Right lobe of liver (tissue), 6 donors: ENCODE results near the gene KHDRBS2. TPM values are rescaled to one million over a fixed set of nuclear protein-coding genes. Genes with fewer than 3 reads are reported as not detected.

Source experiments
- ATAC-seq, 4 donors: fragments of 200-7000 bp; cut with Tn5 transposase; one replicate each; pipeline ENCODE4 v1.9.1; 2020; ENCODE audit warnings: mild to moderate bottlenecking in 4 of 4, moderate library complexity in 4 of 4
- DNase-seq, 3 donors: peaks; one replicate each; pipeline ENCODE4 v3.0.0-alpha.2; 2020
- H3K27ac ChIP-seq, 3 donors: fragments of 200-600 bp; one replicate each; pipeline ENCODE4 v1.8.0; 2022
- H3K27me3 ChIP-seq, 2 donors: fragments of 200-600 bp; one replicate each; pipeline ENCODE4 v1.8.0; 2022
- H3K36me3 ChIP-seq, 4 donors: fragments of 200-600 bp; sonication (generic) in 1 of 4; one replicate each; pipeline versions ENCODE4 v1.5.1 to v1.8.0; 2017 to 2022; ENCODE audit warnings: control low read depth in 1 of 4
- H3K4me1 ChIP-seq, 4 donors: fragments of 200-600 bp; sonication (generic) in 1 of 4; one replicate each; pipeline versions ENCODE4 v1.5.1 to v1.8.0; 2017 to 2022; ENCODE audit warnings: control low read depth in 1 of 4
- H3K4me3 ChIP-seq, 3 donors: fragments of 200-600 bp; one replicate each; pipeline ENCODE4 v1.8.0; 2022
- H3K9me3 ChIP-seq, 4 donors: fragments of 200-600 bp; sonication (generic) in 1 of 4; one replicate each; pipeline versions ENCODE4 v1.5.1 to v1.8.0; 2017 to 2022; ENCODE audit warnings: control low read depth in 1 of 4
- POLR2A ChIP-seq: fragments of 450-650 bp; IDR thresholded peaks from one replicate; pipeline ENCODE4 v1.6.1; 2017; ENCODE audit warnings: antibody characterized with exemption, mild to moderate bottlenecking
- WGBS: methylation state at CpG from one replicate; pipeline ENCODE4 v1.1.6; 2018; ENCODE audit warnings: low coverage, low lambda C conversion rate; ENCODE audit not compliant: insufficient coverage; ENCODE audit errors: missing lambda C conversion rate; 5-methylcytosine and 5-hydroxymethylcytosine counted together
- intact Hi-C, 2 donors: fragments of 100-400 bp; cut with DNase I; formaldehyde crosslinking; loops; one replicate each; pipeline versions ENCODE4 v1.11.2 to v1.14.1; 2022
- total RNA-seq, 6 experiments: library from RNA; depleted of rRNA in 2 of 6; stranded (reverse); fragments of >200 nt in 2 of 6; fragmentation: NEBNext Ultra II Directional in 3 of 6; extraction: Animal tissue kit (Norgen Biotek cat#: 25700) in 3 of 6; gene quantifications; one replicate each; pipeline versions ENCODE4 v1.1.0 to v1.2.4, GENCODE V29; 2016 to 2023
- TF ChIP-seq, protein P1 (sequence below), 4 donors: fragments of 200-600 bp in 3 of 4; fragments of 450-650 bp in 1 of 4; IDR thresholded peaks; one replicate each; pipeline versions ENCODE4 v1.5.1 to v1.8.0; 2016 to 2022; ENCODE audit warnings: antibody characterized with exemption in 4 of 4, mild to moderate bottlenecking in 2 of 4
- donor health status: DM: no; HTN: yes; CAD: no.
- donor health status: DM: no; HTN: no; CAD: no.
- donor health status: DM: no; HTN: no; CAD: no.
- donor health status: DM: no; HTN: yes; CAD: no.
- donor health status: DM: no; HTN: yes; CAD: no.

KHDRBS2 gene
- total RNA-seq, 6 experiments from 2014 or later, result 0.43 TPM; not detected in 5

DNA sequence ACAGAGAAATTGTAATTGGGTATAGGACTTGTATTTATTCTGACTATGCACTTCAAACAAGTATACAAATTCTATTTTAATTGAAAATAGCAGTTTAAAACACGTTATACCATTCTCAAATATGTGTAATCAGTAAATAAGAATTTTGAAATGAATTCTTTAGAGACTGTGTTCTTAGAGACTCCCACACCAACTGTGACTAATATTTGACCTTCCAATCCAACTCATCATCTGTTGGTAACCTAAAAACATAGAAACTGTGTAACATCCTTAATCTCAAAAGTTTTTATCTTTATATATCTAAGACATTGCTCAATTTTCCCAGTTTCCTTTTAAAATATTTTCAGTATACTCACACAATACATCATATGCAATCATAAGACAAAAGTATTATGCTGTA lies 83.9 kb downstream of the KHDRBS2 start:
- Histone ChIP-seq H3K9me3 (peaks cover 0 to 4% (median 0%) of the 10 kb centered on the region in 4 donors), H3K4me3 (no peak overlapping the region), H3K27ac (no peak overlapping the region), H3K27me3 (no peaks in the 10 kb centered on the region), H3K36me3 (no peaks in the 10 kb centered on the region), H3K4me1 (no peaks in the 10 kb centered on the region)
- WGBS, result 17% methylated on average over 1 of the region's 1 CpG
- ATAC-seq, result no peak
- intact Hi-C loops, result no loop called here
- TF ChIP-seq, protein P1, sequence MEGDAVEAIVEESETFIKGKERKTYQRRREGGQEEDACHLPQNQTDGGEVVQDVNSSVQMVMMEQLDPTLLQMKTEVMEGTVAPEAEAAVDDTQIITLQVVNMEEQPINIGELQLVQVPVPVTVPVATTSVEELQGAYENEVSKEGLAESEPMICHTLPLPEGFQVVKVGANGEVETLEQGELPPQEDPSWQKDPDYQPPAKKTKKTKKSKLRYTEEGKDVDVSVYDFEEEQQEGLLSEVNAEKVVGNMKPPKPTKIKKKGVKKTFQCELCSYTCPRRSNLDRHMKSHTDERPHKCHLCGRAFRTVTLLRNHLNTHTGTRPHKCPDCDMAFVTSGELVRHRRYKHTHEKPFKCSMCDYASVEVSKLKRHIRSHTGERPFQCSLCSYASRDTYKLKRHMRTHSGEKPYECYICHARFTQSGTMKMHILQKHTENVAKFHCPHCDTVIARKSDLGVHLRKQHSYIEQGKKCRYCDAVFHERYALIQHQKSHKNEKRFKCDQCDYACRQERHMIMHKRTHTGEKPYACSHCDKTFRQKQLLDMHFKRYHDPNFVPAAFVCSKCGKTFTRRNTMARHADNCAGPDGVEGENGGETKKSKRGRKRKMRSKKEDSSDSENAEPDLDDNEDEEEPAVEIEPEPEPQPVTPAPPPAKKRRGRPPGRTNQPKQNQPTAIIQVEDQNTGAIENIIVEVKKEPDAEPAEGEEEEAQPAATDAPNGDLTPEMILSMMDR (IDR thresholded peaks at IDR 0.05), result no peak
- TF ChIP-seq POLR2A, result no peak
- DNase-seq, result no peak

GRCh38 chr6:62192593-62192992 lies 93.4 kb downstream of the KHDRBS2 start:
- Histone ChIP-seq H3K36me3 (no peaks in the 10 kb centered on the region), H3K9me3 (no peaks in the 10 kb centered on the region), H3K27me3 (no peaks in the 10 kb centered on the region), H3K4me1 (no peaks in the 10 kb centered on the region), H3K27ac (no peak overlapping the region), H3K4me3 (no peak overlapping the region)
- 68% methylated on average over 1 of the region's 1 CpG for WGBS
- ATAC-seq, result no peak
- no peak for TF ChIP-seq POLR2A
- TF ChIP-seq, protein P1 (IDR thresholded peaks at IDR 0.05), result no peak
- intact Hi-C loops, result no loop called here
- no peak for DNase-seq

GRCh38 chr6:62175195-62175594 lies 110.8 kb downstream of the KHDRBS2 start:
- no peak for DNase-seq
- Histone ChIP-seq H3K36me3 (no peaks in the 10 kb centered on the region), H3K27ac (no peak overlapping the region), H3K9me3 (no peaks in the 10 kb centered on the region), H3K4me3 (no peak overlapping the region), H3K27me3 (no peaks in the 10 kb centered on the region), H3K4me1 (no peaks in the 10 kb centered on the region)
- no peak for ATAC-seq
- 70% methylated on average over 1 of the region's 1 CpG for WGBS
- intact Hi-C loops, result no loop called here
- no peak for TF ChIP-seq POLR2A
- TF ChIP-seq, protein P1 (IDR thresholded peaks at IDR 0.05), result no peak

- no peaks in the 10 kb centered on the region for H3K27me3 ChIP-seq
- H3K4me1 ChIP-seq, result no peaks in the 10 kb centered on the region
- no peak for DNase-seq
- intact Hi-C loops, result no loop called here
- ATAC-seq, result no peak
- no peak overlapping the region for H3K4me3 ChIP-seq
- no peak overlapping the region for H3K27ac ChIP-seq
- no peaks in the 10 kb centered on the region for H3K9me3 ChIP-seq
- TF ChIP-seq POLR2A, result no peak
- TF ChIP-seq, protein P1 (IDR thresholded peaks at IDR 0.05), result no peak
- H3K36me3 ChIP-seq, result no peaks in the 10 kb centered on the region
These were observed 111.5 kb downstream of the KHDRBS2 start for GRCh38 chr6:62174548-62174947.

GRCh38 chr6:62167736-62168135 lies 118.3 kb downstream of the KHDRBS2 start:
- 54% methylated on average over 4 of the region's 4 CpGs for WGBS
- DNase-seq, result no peak
- intact Hi-C loops, result no loop called here

More at GRCh38 chr6:62167736-62168135, 118.3 kb downstream of the KHDRBS2 start:
- Histone ChIP-seq H3K27me3 (no peaks in the 10 kb centered on the region), H3K4me3 (no peak overlapping the region), H3K9me3 (no peaks in the 10 kb centered on the region), H3K36me3 (no peaks in the 10 kb centered on the region), H3K27ac (no peak overlapping the region), H3K4me1 (no peaks in the 10 kb centered on the region)
- TF ChIP-seq, protein P1 (IDR thresholded peaks at IDR 0.05), result no peak
- TF ChIP-seq POLR2A, result no peak
- no peak for ATAC-seq
